GM04504 (cell line): Measurements from ENCODE around the gene TYMS.

Experiments used
- DNase-seq: peaks from one replicate; pipeline ENCODE4 v3.0.0-alpha.2; 2012; ENCODE audit warnings: low read depth

The TYMS gene

DNA sequence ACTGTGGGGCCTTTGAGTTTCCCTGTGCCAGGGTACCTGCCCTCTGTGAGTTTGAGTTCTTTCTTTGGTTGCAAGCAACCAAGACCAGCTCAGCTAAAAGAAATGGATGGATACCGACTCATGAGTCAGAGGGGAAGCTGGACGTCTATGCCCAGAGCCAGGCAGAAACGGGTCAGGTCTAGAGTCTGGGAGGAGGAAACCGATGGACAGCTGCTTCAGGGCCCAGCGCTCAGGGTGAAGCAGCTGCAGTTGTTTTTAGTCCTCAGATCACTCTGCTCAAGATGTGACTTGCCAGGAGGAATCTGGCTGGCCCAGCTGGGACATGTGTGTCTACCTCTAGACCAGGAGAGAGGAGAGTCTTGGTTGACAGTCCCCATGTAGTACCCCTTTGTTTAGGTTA lies 10.1 kb upstream of the TYMS start:
- no peak for DNase-seq

- no peak for DNase-seq
Observed at GRCh38 chr18:649341-649740, 8.1 kb upstream of the TYMS start.

GRCh38 chr18:650428-650858 lies 7.0 kb upstream of the TYMS start:
- no peak for DNase-seq

DNA sequence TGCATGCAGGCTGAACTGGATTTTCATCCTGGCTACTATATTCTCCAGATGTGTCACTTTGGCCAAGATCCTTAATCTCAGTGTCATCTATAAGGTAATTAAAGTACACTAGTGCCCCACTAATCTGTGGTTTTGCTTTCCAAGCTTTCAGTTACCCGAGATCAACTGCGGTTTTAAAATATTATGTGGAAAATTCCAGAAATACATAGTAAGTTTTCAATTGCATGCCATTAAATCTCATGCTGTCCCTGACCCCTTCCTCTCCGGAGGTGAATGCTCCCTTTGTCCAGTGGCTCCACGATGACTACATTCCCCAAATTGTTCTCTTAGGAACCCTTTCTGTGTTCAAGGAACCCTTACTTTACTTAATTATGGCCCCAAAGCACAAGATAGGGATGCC lies 5.3 kb upstream of the TYMS start:
- DNase-seq: no peak

GRCh38 chr18:653512-653911 lies 3.9 kb upstream of the TYMS start:
- no peak for DNase-seq

DNA sequence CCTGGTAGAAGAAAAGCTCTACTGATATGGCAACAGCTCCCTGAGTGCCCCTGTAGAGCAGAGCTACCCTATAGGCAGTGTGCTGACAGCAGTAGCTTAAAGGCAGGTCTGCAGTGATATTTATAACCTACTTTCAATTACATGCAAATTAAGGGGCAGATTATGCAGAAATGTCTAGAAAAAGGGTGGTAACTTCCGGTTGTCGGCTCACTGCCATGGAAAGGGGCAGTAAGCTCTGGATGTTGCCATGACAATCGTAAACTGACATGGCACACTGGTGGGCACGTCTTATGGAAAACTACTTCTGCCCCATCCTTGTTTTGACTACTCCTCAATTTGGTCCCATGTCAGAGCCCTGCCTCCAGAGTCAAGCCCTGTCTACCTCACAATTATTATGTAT lies 2.9 kb upstream of the TYMS start:
- no peak for DNase-seq

GRCh38 chr18:655445-655844 lies 2.0 kb upstream of the TYMS start:
- no peak for DNase-seq

- DNase-seq: peak; percentile 70
Observed at GRCh38 chr18:658001-658946, 821 bp downstream of the TYMS start.

GRCh38 chr18:658947-659533 lies 1.6 kb downstream of the TYMS start:
- DNase-seq: no peak

- DNase-seq: no peak
Observed at GRCh38 chr18:659597-659996, 2.1 kb downstream of the TYMS start.

DNA sequence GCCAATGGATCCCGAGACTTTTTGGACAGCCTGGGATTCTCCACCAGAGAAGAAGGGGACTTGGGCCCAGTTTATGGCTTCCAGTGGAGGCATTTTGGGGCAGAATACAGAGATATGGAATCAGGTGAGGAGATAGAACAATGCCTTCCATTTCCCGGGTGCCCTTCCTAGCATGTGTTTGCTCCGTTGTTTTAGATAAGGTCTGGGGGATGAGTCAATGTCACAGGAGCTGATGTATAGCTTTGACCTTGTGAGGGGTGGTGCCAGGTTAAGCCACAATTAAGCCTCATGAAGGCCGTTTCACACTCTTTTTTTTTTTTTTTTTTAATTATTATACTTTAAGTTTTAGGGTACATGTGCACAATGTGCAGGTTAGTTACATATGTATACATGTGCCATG lies 4.7 kb downstream of the TYMS start:
- DNase-seq: no peak

DNA sequence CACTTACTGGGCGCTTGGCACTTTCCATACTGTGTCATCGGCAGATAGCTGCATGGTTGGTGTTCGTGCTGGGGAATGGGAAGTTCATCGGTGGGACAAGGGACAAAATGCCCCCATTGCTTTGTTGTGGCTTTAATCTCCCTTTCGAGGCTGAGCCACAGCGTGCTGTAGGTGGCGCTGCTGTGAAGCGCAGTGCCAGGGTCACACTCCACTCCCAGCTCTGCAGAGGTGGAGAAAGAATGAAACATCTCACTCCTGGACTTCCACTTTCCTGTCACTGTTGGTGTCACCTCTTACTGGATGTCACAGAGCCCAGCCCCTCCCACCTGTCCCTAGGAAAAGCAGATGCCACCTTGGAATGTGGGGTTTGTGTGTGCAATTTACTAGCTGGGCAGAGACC lies 8.7 kb downstream of the TYMS start:
- no peak for DNase-seq

GRCh38 chr18:666628-667027 lies 9.2 kb downstream of the TYMS start:
- no peak for DNase-seq

DNA sequence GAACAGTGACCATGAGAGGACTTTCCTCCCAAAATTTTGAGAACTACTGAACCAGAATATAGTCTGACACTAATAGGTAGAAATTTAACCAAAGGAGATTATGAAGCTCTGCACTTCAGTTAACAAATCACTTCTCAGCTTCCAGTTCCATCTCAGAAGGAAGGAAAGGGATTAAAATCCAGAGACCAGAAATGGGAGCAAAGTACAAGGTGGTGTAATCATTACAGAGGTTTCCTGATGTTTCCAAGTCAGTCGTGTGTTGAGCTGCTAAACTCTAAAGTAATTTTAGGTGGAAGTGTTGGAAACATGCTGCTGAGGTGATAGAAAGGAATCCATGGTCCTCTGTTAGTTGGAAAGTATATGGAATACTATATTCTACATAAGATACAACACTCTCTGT lies 10.8 kb downstream of the TYMS start:
- no peak for DNase-seq

DNA sequence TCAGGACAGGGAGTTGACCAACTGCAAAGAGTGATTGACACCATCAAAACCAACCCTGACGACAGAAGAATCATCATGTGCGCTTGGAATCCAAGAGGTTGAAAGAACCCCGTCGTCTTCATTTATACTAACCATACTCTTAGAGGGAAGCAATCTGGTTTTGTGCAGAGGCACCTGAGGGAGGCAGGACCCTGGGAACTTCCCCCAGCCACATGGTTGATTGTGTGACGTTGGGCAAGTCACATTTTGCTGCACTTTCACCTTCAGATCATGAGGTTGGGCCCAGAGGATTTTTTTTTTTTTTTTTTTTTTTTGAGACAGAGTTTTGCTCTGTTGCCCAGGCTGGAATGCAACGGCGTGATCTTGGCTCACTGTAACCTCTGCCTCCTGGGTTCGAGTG lies 11.6 kb downstream of the TYMS start:
- DNase-seq: no peak

DNA sequence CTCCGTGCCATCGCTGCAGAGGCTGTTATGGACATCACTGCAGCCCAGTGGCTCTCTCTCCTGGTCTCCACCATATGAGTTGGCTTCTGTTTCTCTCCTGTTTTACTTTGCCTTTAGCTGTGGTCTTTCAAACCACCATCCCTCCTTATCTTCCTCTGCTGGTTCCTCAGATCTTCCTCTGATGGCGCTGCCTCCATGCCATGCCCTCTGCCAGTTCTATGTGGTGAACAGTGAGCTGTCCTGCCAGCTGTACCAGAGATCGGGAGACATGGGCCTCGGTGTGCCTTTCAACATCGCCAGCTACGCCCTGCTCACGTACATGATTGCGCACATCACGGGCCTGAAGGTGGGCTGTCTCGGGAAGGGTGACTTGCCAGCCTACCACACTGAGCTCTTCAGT lies 13.1 kb downstream of the TYMS start:
- no peak for DNase-seq

GRCh38 chr18:671405-671804 lies 14.0 kb downstream of the TYMS start:
- no peak for DNase-seq

- no peak for DNase-seq
Observed at GRCh38 chr18:673317-673716, 15.9 kb downstream of the TYMS start.

DNA sequence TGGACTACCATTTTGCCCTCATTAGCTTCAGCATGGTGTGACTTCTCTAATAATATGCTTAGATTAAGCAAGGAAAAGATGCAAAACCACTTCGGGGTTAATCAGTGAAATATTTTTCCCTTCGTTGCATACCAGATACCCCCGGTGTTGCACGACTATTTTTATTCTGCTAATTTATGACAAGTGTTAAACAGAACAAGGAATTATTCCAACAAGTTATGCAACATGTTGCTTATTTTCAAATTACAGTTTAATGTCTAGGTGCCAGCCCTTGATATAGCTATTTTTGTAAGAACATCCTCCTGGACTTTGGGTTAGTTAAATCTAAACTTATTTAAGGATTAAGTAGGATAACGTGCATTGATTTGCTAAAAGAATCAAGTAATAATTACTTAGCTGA lies 16.3 kb downstream of the TYMS start:
- no peak for DNase-seq

DNA sequence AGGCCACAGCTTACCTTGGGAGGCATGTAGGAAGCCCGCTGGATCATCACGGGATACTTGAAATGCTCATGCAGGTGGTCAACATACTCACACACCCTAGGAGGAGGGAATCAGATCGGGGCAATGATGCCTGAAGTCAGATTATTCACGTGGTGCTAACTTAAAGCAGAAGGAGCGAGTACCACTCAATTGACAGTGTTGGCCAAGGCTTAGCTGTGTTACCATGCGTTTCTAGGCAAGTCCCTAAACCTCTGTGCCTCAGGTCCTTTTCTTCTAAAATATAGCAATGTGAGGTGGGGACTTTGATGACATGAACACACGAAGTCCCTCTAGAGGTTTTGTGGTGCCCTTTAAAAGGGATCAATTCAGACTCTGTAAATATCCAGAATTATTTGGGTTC lies 17.9 kb downstream of the TYMS start:
- no peak for DNase-seq

- DNase-seq: no peak
Observed at GRCh38 chr18:676069-676468, 18.6 kb downstream of the TYMS start.

DNA sequence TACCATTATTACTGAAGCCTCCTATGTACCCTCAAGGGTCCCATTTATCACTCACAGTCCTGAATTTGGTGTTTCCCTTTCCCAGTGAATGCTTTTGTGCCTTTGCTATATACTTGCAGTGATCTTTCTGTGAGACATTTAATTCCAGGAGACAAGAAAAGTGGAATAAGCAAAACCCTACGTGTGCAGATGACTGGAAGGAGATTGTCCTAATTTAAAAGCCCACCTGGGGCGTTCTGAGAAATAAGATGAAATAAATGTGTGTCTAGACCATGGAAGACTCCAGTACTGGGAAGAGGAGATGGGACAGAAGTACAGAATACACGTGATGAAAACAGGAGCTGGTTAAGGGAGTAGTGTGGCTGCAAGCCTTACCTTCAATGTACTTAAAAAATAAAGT lies 19.3 kb downstream of the TYMS start:
- no peak for DNase-seq

- DNase-seq: no peak
Observed at GRCh38 chr18:677145-677544, 19.7 kb downstream of the TYMS start.

- DNase-seq: no peak
Observed at GRCh38 chr18:677951-678381, 20.5 kb downstream of the TYMS start.
